Parathyroid adenoma (tissue), 2 donors: Measurements from ENCODE around the gene GNMT.

Experiments used
- H2AFZ ChIP-seq: fragments of 300-600 bp; sonication (generic); one replicate; pipeline ENCODE4 v1.7.0; 2017; ENCODE audit warnings: antibody characterized with exemption, mild to moderate bottlenecking
- H3K27ac ChIP-seq: fragments of 300-600 bp; sonication (generic); one replicate; pipeline ENCODE4 v1.7.0; 2017
- H3K27me3 ChIP-seq: fragments of 300-600 bp; sonication (generic); one replicate; pipeline ENCODE4 v1.7.0; 2017; ENCODE audit warnings: low read length; ENCODE audit not compliant: control insufficient read depth, insufficient read depth
- H3K36me3 ChIP-seq: fragments of 300-600 bp; sonication (generic); one replicate; pipeline ENCODE4 v1.7.0; 2017; ENCODE audit warnings: low read length; ENCODE audit not compliant: control insufficient read depth, insufficient read depth
- H3K4me1 ChIP-seq: fragments of 300-600 bp; sonication (generic); one replicate; pipeline ENCODE4 v1.7.0; 2017; ENCODE audit warnings: control low read depth
- H3K4me2 ChIP-seq: fragments of 300-600 bp; sonication (generic); one replicate; pipeline ENCODE4 v1.7.0; 2017; ENCODE audit warnings: low read length
- H3K4me3 ChIP-seq: fragments of 300-600 bp; sonication (generic); one replicate; pipeline ENCODE4 v1.7.0; 2017; ENCODE audit warnings: low read depth, low read length
- H3K79me2 ChIP-seq: fragments of 300-600 bp; sonication (generic); one replicate; pipeline ENCODE4 v1.7.0; 2017; ENCODE audit warnings: control low read depth
- H3K9ac ChIP-seq: fragments of 300-600 bp; sonication (generic); one replicate; pipeline ENCODE4 v1.7.0; 2017; ENCODE audit warnings: mild to moderate bottlenecking
- H3K9me3 ChIP-seq: fragments of 300-600 bp; sonication (generic); one replicate; pipeline ENCODE4 v1.7.0; 2017; ENCODE audit warnings: low read length; ENCODE audit not compliant: control insufficient read depth
- CTCF ChIP-seq: fragments of 300-600 bp; sonication (generic); IDR thresholded peaks from one replicate; pipeline ENCODE4 v1.7.0; 2017; ENCODE audit warnings: antibody characterized with exemption, mild to moderate bottlenecking
- donor health status: primary hyperparathyroidism.

GNMT gene

GRCh38 chr6:42963855-42964605 is 3.5 kb downstream of the GNMT start:
- no peaks in the 10 kb centered on the region for H3K9me3 ChIP-seq
- H2AFZ ChIP-seq, result no peak overlapping the region
- no peaks in the 10 kb centered on the region for H3K79me2 ChIP-seq
- H3K4me2 ChIP-seq, result no peak overlapping the region
- no peaks in the 10 kb centered on the region for H3K36me3 ChIP-seq
- no peak overlapping the region for H3K27ac ChIP-seq
- TF ChIP-seq CTCF, result no peak
- no peak overlapping the region for H3K4me3 ChIP-seq
- H3K9ac ChIP-seq, result no peak overlapping the region
- H3K27me3 ChIP-seq, result no peaks in the 10 kb centered on the region
- H3K4me1 ChIP-seq, result peaks cover 2% of the 10 kb centered on the region

- no peaks in the 10 kb centered on the region for H3K36me3 ChIP-seq
- no peak overlapping the region for H3K4me2 ChIP-seq
- no peak overlapping the region for H3K4me3 ChIP-seq
- H3K9me3 ChIP-seq, result no peaks in the 10 kb centered on the region
- H2AFZ ChIP-seq, result no peak overlapping the region
- H3K4me1 ChIP-seq, result no peaks in the 10 kb centered on the region
- H3K27me3 ChIP-seq, result no peaks in the 10 kb centered on the region
- no peak overlapping the region for H3K27ac ChIP-seq
- no peaks in the 10 kb centered on the region for H3K79me2 ChIP-seq
- H3K9ac ChIP-seq, result no peak overlapping the region
- TF ChIP-seq CTCF, result no peak
Observed at GRCh38 chr6:42966571-42966970, 6.0 kb downstream of the GNMT start.

DNA sequence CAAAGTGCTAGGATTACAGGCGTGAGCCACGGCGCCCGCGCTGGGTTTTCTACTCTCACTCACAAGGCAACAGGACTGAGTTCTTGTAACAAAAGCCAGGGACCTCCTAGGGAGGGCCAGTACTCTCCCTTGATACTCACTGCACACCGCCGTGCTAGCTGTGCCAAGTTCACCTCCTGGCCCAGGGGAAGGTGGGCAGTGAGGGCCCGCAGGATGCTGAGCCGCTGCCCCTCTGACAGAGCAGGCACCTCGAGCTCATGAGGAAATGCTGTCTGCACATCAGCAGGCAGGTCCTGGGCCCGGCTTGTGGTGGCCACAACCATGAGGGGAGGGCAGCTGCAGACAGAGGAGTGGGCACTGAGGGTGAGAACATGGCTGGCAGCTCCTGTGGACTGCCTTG is 6.7 kb downstream of the GNMT start:
- no peaks in the 10 kb centered on the region for H3K4me1 ChIP-seq
- no peaks in the 10 kb centered on the region for H3K36me3 ChIP-seq
- H3K4me3 ChIP-seq, result no peak overlapping the region
- H3K9me3 ChIP-seq, result no peaks in the 10 kb centered on the region
- H3K9ac ChIP-seq, result no peak overlapping the region
- TF ChIP-seq CTCF, result no peak
- no peak overlapping the region for H3K4me2 ChIP-seq
- no peaks in the 10 kb centered on the region for H3K27me3 ChIP-seq
- H3K79me2 ChIP-seq, result no peaks in the 10 kb centered on the region
- H3K27ac ChIP-seq, result no peak overlapping the region
- no peak overlapping the region for H2AFZ ChIP-seq

GRCh38 chr6:42968126-42968701 is 7.7 kb downstream of the GNMT start:
- no peaks in the 10 kb centered on the region for H3K4me1 ChIP-seq
- no peaks in the 10 kb centered on the region for H3K79me2 ChIP-seq
- no peaks in the 10 kb centered on the region for H3K9me3 ChIP-seq
- H3K27me3 ChIP-seq, result no peaks in the 10 kb centered on the region
- no peak overlapping the region for H3K27ac ChIP-seq
- H3K36me3 ChIP-seq, result no peaks in the 10 kb centered on the region
- H3K9ac ChIP-seq, result no peak overlapping the region
- H3K4me2 ChIP-seq, result no peak overlapping the region
- H2AFZ ChIP-seq, result no peak overlapping the region
- no peak overlapping the region for H3K4me3 ChIP-seq
- TF ChIP-seq CTCF, result no peak

GRCh38 chr6:42968783-42969182 is 8.2 kb downstream of the GNMT start:
- H2AFZ ChIP-seq, result no peak overlapping the region
- no peaks in the 10 kb centered on the region for H3K27me3 ChIP-seq
- H3K79me2 ChIP-seq, result no peaks in the 10 kb centered on the region
- H3K9ac ChIP-seq, result no peak overlapping the region
- no peak overlapping the region for H3K4me3 ChIP-seq
- no peak for TF ChIP-seq CTCF
- no peak overlapping the region for H3K4me2 ChIP-seq
- H3K27ac ChIP-seq, result no peak overlapping the region
- no peaks in the 10 kb centered on the region for H3K9me3 ChIP-seq
- H3K4me1 ChIP-seq, result no peaks in the 10 kb centered on the region
- H3K36me3 ChIP-seq, result no peaks in the 10 kb centered on the region
